ENCODE measurements around the gene WWOX.

GRCh38 chr16:78619811-78620210, 520.4 kb downstream of the WWOX start:
- TF ChIP-seq EZH2 (IDR thresholded peaks at IDR 0.05) (no peak), POLR2AphosphoS5 (IDR thresholded peaks at IDR 0.05; ENCODE audit: borderline replicate concordance, low read depth, low read length) (no peak), FOXP2 (optimal IDR thresholded peaks at IDR 0.05; ENCODE audit: control extremely low read depth, extremely low read length, insufficient read depth) (no peak)

Data from SK-N-MC (cell line).